ENCODE data around the gene HSFX1. TPM values are rescaled to one million over a fixed set of nuclear protein-coding genes. Genes with fewer than 3 reads are reported as not detected.

Gene HSFX1
- total RNA-seq, 2 donors from 2014 or later: 3.2 to 3.4 TPM

GRCh38 chrX:149804102-149804501 lies 30.2 kb downstream of the HSFX1 start:
- Histone ChIP-seq H3K9me3 (ENCODE audit: control insufficient read depth, low read length) (no peaks in the 10 kb centered on the region), H3K9ac (ENCODE audit: extremely low read depth, low read length, poor library complexity, severe bottlenecking) (no peak overlapping the region)
- 87 to 95% methylated on average over 5 to 6 of the region's 6 CpGs for WGBS, 2 experiments (ENCODE audit: insufficient coverage in 1 of 2, insufficient read length in 1 of 2)

DNA sequence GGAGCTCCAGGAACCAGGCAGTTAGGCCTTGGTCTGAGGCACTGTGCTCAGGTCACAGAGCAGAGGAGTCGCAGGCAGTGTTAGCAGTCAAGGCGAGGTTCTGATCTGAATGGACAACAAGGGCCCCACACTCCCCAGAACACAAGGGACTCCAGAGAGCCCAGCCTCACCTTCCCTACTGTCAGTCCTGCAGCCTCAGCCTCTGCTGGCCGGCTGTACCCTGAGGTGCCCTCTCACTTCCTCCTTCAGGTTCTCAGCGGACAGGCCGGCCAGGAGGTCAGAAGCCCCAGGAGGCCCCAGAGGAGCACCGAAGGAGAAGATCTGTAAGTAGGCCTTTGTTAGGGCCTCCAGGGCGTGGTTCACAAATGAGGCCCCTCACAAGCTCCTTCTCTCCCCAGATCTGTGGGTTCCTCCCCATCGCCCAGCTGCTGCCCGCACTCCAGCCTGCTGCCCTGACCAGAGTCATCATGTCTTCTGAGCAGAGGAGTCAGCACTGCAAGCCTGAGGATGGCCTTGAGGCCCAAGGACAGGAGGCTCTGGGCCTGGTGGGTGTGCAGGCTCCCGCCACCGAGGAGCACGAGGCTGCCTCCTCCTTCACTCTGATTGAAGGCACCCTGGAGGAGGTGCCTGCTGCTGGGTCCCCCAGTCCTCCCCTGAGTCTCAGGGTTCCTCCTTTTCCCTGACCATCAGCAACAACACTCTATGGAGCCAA lies 34.0 kb downstream of the HSFX1 start:
- no peak overlapping the region for H3K9ac ChIP-seq (ENCODE audit: extremely low read depth, low read length, poor library complexity, severe bottlenecking)
- no peak overlapping the region for H3K4me3 Mint-ChIP-seq
- no peak for DNase-seq
- peaks cover 54% of the 10 kb centered on the region for H3K9me3 Mint-ChIP-seq
- H3K9me3 ChIP-seq (ENCODE audit: control insufficient read depth, low read length): no peaks in the 10 kb centered on the region
- H3K36me3 Mint-ChIP-seq (ENCODE audit: low read depth): no peaks in the 10 kb centered on the region
- no peaks in the 10 kb centered on the region for H3K4me1 ChIP-seq (ENCODE audit: control insufficient read depth, insufficient read depth, low read length)
- TF ChIP-seq CTCF (conservative IDR thresholded peaks at IDR 0.05): no peak
- peaks cover 31% of the 10 kb centered on the region for H3K27me3 Mint-ChIP-seq (ENCODE audit: insufficient read depth)
- H3K27ac Mint-ChIP-seq: no peak overlapping the region
- H3K36me3 ChIP-seq (ENCODE audit: control insufficient read depth, insufficient read depth, low read length): no peaks in the 10 kb centered on the region
- no peak overlapping the region for H3K27ac ChIP-seq (ENCODE audit: low read depth, low read length)
- H3K4me1 Mint-ChIP-seq: peaks cover 10% of the 10 kb centered on the region
- WGBS, 2 experiments (ENCODE audit: insufficient coverage in 1 of 2, insufficient read length in 1 of 2): 89 to 94% methylated on average over 3 to 10 of the region's 12 CpGs
- H3K27me3 ChIP-seq (ENCODE audit: control insufficient read depth, insufficient read depth, low read length, poor library complexity, severe bottlenecking): no peaks in the 10 kb centered on the region
- no peak overlapping the region for H3K4me3 ChIP-seq (ENCODE audit: low read length)

More at GRCh38 chrX:149804102-149804501, 30.2 kb downstream of the HSFX1 start:
- Histone ChIP-seq H3K27me3 (ENCODE audit: control insufficient read depth, insufficient read depth, low read length, poor library complexity, severe bottlenecking) (no peaks in the 10 kb centered on the region), H3K27ac (ENCODE audit: low read depth, low read length) (no peak overlapping the region), H3K4me1 (ENCODE audit: control insufficient read depth, insufficient read depth, low read length) (no peaks in the 10 kb centered on the region), H3K4me3 (ENCODE audit: low read length) (no peak overlapping the region), H3K36me3 (ENCODE audit: control insufficient read depth, insufficient read depth, low read length) (no peaks in the 10 kb centered on the region)
- peaks cover 60% of the 10 kb centered on the region for H3K9me3 Mint-ChIP-seq
- DNase-seq: peak; percentile 29
- peaks cover 31% of the 10 kb centered on the region for H3K27me3 Mint-ChIP-seq (ENCODE audit: insufficient read depth)
- peaks cover 16% of the 10 kb centered on the region for H3K4me1 Mint-ChIP-seq
- no peak overlapping the region for H3K4me3 Mint-ChIP-seq
- no peak for TF ChIP-seq CTCF (conservative IDR thresholded peaks at IDR 0.05)
- H3K36me3 Mint-ChIP-seq (ENCODE audit: low read depth): no peaks in the 10 kb centered on the region
- no peak overlapping the region for H3K27ac Mint-ChIP-seq

DNA sequence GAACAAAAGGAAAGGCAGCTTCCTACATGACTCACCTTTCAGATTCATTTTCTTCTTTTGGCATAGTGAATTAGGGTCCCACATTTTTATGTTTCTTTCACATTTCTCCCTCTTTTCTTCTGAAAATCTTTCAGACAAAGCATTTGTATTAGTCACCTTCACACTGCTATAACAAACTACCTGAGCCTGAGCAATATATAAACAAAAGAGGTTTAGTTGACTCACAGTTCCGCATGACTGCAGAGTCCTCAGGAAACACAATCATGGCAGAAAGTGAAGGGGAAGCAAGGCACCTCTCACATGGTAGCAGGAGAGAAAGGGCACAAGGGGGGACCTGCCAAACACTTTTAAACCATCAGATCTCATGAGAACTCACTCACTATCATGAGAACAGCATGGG lies 44.8 kb downstream of the HSFX1 start:
- no CpG with 5 or more reads among the region's 1 CpG for WGBS, 2 experiments (ENCODE audit: insufficient coverage in 1 of 2, insufficient read length in 1 of 2)
- H3K4me3 Mint-ChIP-seq: no peak overlapping the region
- peaks cover 71% of the 10 kb centered on the region for H3K9me3 Mint-ChIP-seq
- H3K27ac Mint-ChIP-seq: no peak overlapping the region
- no peaks in the 10 kb centered on the region for H3K9me3 ChIP-seq (ENCODE audit: control insufficient read depth, low read length)
- no peaks in the 10 kb centered on the region for H3K27me3 ChIP-seq (ENCODE audit: control insufficient read depth, insufficient read depth, low read length, poor library complexity, severe bottlenecking)
- H3K27ac ChIP-seq (ENCODE audit: low read depth, low read length): no peak overlapping the region
- DNase-seq: no peak
- no peak for TF ChIP-seq CTCF (conservative IDR thresholded peaks at IDR 0.05)
- no peaks in the 10 kb centered on the region for H3K4me1 Mint-ChIP-seq
- H3K4me1 ChIP-seq (ENCODE audit: control insufficient read depth, insufficient read depth, low read length): no peaks in the 10 kb centered on the region
- H3K9ac ChIP-seq (ENCODE audit: extremely low read depth, low read length, poor library complexity, severe bottlenecking): no peak overlapping the region
- peaks cover 2% of the 10 kb centered on the region for H3K27me3 Mint-ChIP-seq (ENCODE audit: insufficient read depth)
- H3K36me3 Mint-ChIP-seq (ENCODE audit: low read depth): no peaks in the 10 kb centered on the region
- no peaks in the 10 kb centered on the region for H3K36me3 ChIP-seq (ENCODE audit: control insufficient read depth, insufficient read depth, low read length)
- no peak overlapping the region for H3K4me3 ChIP-seq (ENCODE audit: low read length)

Measured in endodermal cell (in vitro differentiated cells).